ENCODE results near the gene PKP1. TPM values are rescaled to one million over a fixed set of nuclear protein-coding genes. Genes with fewer than 3 reads are reported as not detected.

PKP1 gene
- total and polyA plus RNA-seq, 3 donors from 2014 or later = 0.11 to 0.63 (median 0.50) TPM

DNA sequence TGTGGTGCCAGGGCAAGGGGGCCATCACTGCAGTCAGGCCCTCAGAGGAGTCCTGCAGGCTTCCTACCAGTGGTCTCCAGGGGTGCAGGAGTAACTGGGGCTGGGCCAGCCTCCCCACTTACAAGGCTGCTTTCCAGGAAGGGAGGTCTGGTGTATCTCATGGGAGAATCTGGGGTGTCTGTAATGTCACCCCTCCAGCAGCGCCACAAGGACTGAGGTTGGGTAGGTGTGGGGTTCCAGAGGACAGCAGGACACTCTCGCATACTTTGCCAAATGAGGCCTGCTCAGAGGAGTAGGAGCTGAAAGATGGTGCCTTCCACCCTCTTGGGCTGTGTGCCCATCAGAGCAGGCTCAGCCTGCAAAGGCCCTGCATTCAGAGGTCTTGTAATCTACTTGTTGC is 47.2 kb downstream of the PKP1 start:
- no peak for DNase-seq
- Histone ChIP-seq H3K4me1 (no peaks in the 10 kb centered on the region), H3K27ac (no peak overlapping the region), H3K9me3 (no peaks in the 10 kb centered on the region), H3K36me3 (ENCODE audit: low read depth, missing control alignments) (no peaks in the 10 kb centered on the region), H3K4me3 (no peak overlapping the region), H3K27me3 (no peaks in the 10 kb centered on the region)
- WGBS, 2 donors = 86 to 93% methylated on average over 1 to 2 of the region's 2 CpGs
- intact Hi-C loops (cut with DNase I; ENCODE audit: low total_unique reads) = no loop called here
- TF ChIP-seq, protein P1, sequence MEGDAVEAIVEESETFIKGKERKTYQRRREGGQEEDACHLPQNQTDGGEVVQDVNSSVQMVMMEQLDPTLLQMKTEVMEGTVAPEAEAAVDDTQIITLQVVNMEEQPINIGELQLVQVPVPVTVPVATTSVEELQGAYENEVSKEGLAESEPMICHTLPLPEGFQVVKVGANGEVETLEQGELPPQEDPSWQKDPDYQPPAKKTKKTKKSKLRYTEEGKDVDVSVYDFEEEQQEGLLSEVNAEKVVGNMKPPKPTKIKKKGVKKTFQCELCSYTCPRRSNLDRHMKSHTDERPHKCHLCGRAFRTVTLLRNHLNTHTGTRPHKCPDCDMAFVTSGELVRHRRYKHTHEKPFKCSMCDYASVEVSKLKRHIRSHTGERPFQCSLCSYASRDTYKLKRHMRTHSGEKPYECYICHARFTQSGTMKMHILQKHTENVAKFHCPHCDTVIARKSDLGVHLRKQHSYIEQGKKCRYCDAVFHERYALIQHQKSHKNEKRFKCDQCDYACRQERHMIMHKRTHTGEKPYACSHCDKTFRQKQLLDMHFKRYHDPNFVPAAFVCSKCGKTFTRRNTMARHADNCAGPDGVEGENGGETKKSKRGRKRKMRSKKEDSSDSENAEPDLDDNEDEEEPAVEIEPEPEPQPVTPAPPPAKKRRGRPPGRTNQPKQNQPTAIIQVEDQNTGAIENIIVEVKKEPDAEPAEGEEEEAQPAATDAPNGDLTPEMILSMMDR (IDR thresholded peaks at IDR 0.05) = no peak
- TF ChIP-seq POLR2A (IDR thresholded peaks at IDR 0.05) = no peak

DNA sequence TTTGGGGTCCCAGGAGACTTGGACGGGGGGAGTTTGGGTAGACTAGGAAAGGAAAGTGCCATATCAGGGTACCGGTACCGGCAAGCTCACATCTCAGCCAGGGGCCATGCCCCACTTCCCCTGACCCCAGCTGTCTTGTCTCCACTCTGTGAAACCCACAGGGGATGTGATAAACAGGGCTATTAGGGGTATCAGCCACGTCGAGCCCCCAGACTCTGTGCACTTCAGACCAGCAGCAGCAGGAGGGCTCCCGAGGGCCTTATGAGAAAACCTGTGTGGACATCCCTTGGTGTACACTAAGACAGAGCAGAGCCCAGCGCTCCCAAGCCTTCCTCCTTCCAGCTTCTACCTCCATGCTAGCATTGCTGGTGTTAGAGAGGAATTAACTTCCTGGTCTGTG is 47.9 kb downstream of the PKP1 start:
- intact Hi-C loops (cut with DNase I; ENCODE audit: low total_unique reads) = no loop called here
- no peaks in the 10 kb centered on the region for H3K36me3 ChIP-seq (ENCODE audit: low read depth, missing control alignments)
- H3K9me3 ChIP-seq = no peaks in the 10 kb centered on the region
- H3K4me1 ChIP-seq = no peaks in the 10 kb centered on the region
- TF ChIP-seq, protein P1 (IDR thresholded peaks at IDR 0.05) = no peak
- no peak for TF ChIP-seq POLR2A (IDR thresholded peaks at IDR 0.05)
- no peaks in the 10 kb centered on the region for H3K27me3 ChIP-seq
- H3K27ac ChIP-seq = no peak overlapping the region
- no peak for DNase-seq
- 91 to 98% methylated on average over 7 of the region's 7 CpGs for WGBS, 2 donors
- H3K4me3 ChIP-seq = no peak overlapping the region

DNA sequence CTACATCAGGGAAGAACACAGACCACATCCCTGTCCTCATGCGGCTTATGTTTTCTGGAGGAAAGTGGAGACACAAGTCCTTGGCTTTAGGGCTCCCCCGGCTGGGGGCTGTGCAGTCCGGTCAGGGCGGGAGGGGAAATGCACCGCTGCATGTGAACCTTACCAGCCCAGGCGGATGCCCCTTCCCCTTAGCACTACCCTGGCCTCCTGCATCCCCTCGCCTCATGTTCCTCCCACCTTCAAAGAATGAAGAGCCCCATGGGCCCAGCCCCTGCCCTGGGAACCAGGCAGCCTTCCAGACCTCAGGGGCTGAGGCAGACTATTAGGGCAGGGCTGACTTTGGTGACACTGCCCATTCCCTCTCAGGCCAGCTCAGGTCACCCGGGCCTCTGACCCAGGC is 48.7 kb downstream of the PKP1 start:
- no peaks in the 10 kb centered on the region for H3K9me3 ChIP-seq
- no peaks in the 10 kb centered on the region for H3K36me3 ChIP-seq (ENCODE audit: low read depth, missing control alignments)
- DNase-seq = no peak
- TF ChIP-seq, protein P1 (IDR thresholded peaks at IDR 0.05) = no peak
- TF ChIP-seq POLR2A (IDR thresholded peaks at IDR 0.05) = no peak
- WGBS, 2 donors = 88 to 94% methylated on average over 5 to 8 of the region's 8 CpGs
- intact Hi-C loops (cut with DNase I; ENCODE audit: low total_unique reads) = no loop called here
- no peaks in the 10 kb centered on the region for H3K4me1 ChIP-seq
- no peak overlapping the region for H3K27ac ChIP-seq
- H3K4me3 ChIP-seq = no peak overlapping the region
- no peaks in the 10 kb centered on the region for H3K27me3 ChIP-seq

DNA sequence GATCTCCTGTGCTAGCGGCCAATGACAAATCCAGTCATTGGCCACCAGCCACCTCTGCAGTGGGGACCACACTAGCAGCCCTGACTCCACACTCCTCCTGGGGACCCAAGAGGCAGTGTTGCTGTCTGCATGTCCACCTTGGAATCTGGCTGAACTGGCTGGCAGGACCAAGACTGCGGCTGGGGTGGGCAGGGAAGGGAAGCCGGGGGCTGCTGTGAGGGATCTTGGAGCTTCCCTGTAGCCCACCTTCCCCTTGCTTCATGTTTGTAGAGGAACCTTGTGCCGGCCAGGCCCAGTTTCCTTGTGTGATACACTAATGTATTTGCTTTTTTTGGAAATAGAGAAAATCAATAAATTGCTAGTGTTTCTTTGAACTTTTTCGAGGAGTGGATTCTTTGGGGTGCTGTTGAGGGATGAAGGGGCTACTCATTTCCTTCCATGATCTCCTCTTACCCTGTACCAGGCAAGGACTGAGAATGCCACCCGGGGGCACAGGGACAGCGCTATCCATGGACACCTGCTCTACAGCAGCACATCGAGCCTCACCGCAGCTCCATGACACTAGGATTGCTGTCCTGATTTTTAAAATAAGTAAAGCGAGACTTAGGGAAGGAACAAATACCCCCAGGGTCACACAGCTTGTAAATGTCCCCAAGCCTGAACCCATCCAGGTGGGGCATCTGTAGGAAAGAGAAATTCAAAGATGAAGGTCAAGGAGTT is 49.5 kb downstream of the PKP1 start:
- DNase-seq = no peak
- no peaks in the 10 kb centered on the region for H3K4me1 ChIP-seq
- H3K4me3 ChIP-seq = no peak overlapping the region
- H3K27me3 ChIP-seq = no peaks in the 10 kb centered on the region
- H3K9me3 ChIP-seq = no peaks in the 10 kb centered on the region
- intact Hi-C loops (cut with DNase I; ENCODE audit: low total_unique reads) = no loop called here
- WGBS, 2 donors = 94 to 98% methylated on average over 8 to 10 of the region's 10 CpGs
- no peaks in the 10 kb centered on the region for H3K36me3 ChIP-seq (ENCODE audit: low read depth, missing control alignments)
- TF ChIP-seq, protein P1 (IDR thresholded peaks at IDR 0.05) = no peak
- no peak for TF ChIP-seq POLR2A (IDR thresholded peaks at IDR 0.05)
- H3K27ac ChIP-seq = no peak overlapping the region

Data from testis (tissue), 3 donors.